Right renal pelvis (tissue), 4 donors: ENCODE results near the gene PRKG1. TPM values are rescaled to one million over a fixed set of nuclear protein-coding genes. Genes with fewer than 3 reads are reported as not detected.

Experiments used
- DNase-seq, 4 donors: peaks; one replicate each; pipeline ENCODE4 v3.0.0-alpha.2; 2013; ENCODE audit warnings: low read depth in 4 of 4, low spot score in 3 of 4, missing footprints in 1 of 4
- polyA plus RNA-seq, 4 donors: library from polyadenylated mRNA; unstranded; fragments of 120-200 nt; gene quantifications; one replicate each; pipeline ENCODE4 v1.2.1, GENCODE V29; 2013; ENCODE audit not compliant: insufficient read length in 4 of 4

The PRKG1 gene
- polyA plus RNA-seq, 4 donors = 13.3 to 16.0 (median 14.3) TPM

DNA sequence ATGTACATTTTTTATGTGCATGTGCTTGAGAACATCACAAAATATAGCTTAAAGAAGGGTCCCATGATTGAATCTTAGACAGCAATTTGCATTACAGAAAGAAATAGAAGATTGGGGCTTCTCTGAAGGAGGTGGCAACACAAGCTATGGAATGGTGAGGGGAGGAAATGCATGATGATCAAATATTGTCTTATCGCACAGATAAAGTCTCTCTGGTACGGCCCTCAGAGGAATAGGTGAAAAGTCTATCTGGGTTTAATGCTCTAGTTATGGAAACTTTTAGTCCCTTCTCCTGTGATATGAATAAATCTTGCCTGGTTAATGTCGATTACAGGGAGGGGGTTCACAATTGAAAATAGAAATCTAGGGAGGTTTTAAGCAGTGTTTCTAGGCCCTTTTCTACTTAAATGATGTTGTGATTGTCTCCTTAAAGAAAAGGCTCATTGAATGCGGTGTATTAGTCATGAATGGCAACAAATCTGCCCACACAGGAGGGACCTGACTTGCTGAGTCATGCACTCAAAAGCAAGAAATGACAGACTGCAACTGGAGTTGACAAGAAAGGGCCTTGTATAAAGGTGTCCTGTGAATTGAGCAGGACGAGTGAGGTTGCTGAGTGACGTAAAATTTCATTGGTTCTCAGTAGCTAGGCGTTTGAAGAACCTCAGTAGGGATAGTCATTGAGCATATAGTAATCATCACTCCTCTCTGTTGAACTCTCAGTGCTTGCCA is 758.5 kb downstream of the PRKG1 start:
- no peak for DNase-seq

DNA sequence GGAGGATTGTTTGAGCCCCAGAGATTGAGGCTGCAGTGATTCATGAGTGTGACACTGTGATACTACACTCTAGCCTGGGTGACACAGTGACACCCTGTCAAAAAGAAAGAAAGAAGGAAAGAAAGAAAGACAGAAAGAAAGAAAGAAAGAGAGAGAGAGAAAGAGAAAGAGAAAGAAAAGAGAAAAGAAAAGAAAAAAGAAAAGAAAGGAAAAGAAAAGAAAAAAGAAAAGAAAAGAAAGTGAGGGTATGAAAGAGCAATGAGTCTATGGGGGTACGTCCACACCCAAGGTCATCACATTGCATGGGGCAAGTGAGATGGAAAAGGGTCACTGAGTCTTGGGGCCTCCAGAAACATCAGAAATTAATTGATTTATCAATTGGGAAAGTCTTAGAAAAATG is 760.3 kb downstream of the PRKG1 start:
- DNase-seq = no peak

DNA sequence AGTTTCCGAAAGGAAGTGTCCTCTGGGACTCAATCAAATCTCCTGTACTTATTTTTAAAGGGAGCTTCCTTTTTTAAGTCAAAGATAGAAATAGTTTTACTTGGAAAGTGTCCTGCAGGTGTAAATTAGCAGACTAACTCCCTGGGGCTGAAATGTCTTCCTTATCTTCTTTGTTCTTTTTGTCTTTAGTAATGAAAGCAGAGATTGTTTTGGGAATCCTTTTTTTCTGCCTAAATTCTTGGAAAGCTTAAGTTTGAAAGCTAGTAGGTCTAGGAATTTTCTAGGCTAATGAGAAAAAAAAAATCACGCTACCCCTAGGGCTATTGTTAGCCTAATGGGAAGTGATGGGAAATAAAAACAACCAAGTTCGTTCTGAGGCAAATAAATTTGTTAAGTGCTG is 764.2 kb downstream of the PRKG1 start:
- DNase-seq = no peak

DNA sequence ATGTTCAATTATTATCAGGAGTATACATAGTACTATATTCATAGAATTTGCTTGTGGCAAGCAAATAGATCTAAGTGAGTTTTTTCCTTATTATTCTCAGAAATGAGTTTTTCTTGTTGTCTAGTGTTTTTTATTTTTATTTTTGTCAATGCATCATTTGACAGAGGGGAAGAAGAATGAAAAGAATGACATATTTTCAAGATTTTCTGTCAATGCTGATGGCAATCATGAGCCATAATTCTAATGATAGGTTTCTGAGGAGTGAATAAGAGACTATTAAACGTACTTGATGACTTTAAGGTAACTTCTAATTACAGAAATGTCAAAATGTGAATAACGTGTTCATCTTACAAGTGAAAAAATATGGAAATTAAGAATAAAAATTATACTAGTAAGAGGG is 769.7 kb downstream of the PRKG1 start:
- no peak for DNase-seq

DNA sequence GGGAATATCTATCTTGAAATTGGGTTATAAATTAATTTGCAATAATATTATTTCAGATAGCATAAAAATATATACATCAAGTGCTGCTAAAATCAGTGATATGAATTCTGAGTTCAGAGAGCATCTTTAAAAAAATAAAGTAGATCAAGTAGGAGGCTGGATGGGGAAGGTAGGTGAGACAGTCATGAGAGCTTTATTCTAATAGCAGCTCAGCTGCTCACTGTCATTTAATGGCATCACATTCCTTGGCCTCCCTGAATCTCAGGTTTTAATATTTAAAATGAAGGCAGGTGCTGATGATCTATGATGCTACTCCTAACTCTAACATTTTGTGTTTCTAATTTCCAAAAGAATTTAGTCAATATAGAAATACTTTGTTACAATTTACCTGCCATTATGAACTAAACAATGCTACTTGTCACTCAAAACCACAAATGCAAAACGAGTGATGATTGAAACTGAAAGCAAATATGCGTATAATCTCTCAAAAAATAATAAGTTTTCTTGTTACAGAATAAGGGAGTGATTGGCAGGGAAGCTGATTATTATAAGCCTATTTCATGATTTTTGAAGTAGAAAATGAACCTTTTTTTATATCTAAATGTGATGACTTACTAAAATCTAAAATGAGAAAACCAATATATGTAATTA is 772.7 kb downstream of the PRKG1 start:
- no peak for DNase-seq

DNA sequence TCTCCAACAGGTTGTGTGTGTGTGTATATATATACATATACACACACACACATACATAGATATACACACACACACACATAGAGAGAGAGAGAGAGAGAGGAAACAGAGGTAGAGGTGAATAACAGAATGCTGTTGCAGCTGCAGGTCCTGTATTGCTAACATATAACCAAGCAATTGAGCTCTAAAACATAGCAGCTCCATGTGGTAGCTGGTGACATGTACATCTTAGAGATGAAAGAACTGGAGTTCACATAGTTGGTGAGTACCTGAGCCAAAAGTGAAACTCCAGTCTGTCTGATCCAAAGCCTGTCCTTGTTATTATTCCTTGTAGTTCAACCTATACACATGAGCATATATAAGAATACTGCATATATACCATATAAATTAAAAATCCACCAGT is 778.0 kb downstream of the PRKG1 start:
- no peak for DNase-seq

DNA sequence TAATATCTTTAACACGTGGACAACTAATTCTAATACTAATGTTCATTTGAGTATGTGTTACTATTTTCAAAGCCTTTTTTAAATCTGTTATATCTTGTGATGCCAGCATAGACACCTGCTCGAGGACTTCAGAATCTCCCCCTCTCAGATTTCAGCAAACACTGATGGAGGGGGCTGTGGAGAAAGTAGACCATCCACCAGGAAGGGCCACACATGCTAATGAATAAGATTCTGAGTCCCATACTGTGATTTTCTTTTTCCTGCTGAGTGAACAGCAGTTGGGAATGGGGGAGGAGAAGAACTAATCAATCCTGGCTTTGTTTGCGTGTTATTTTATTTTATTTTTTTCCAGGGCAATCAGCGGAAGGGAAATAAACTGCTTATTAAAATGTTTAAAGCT is 783.0 kb downstream of the PRKG1 start:
- DNase-seq = no peak

DNA sequence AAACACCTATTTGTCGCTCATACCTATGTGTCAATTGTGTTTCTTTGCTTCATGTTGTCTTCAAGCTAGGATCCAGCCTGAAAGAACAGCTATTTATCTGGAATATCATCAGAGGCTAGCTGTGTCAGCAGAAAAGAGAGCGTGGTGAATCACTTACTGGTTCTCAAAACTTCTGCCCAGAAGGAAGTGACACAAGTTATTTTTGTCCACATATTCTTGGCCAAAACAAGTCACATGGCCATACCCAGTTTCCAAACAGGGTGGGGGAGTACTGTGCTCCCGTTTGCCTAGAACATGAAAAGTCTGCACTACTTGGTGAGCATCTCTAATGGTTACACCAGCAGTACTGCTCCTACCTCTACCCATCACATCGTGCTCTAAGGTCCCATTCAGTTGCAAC is 786.0 kb downstream of the PRKG1 start:
- DNase-seq = no peak

DNA sequence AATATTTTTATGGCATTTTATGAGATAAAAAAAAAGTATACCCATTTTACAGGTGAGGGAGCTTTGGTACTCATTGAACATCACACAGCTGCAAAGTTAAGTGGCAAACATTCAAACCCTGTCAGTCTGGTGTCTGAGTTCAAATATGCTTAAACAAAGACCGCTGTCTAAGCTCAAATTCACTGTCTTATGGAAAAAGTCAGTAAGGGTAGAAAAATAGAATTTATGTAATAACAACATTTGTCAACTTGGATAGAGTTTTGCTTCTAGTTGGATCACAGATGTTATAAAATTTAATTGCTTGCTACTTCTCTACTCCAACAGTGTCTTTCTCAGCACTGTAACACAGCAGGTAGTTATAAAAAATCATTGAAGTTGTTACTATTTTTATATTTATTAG is 786.8 kb downstream of the PRKG1 start:
- no peak for DNase-seq

DNA sequence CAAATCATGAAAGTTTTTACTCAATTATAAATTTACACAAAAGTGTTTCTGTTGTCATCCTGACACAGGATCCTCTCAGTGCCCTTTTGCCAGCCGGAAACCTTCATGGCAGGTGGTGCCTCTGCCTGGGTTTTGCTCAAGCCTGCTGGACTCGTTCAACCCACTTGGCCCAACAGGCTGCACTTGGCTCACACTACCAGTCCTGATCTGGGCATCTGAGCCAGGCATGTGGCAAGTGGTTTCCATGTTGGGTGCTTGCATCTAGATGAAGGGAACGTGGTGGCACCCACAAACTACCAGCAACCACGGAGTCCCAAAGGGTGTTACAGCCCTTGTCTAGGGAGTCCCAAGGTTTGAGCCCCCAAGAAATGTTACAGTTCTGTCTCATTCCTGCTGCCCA is 787.4 kb downstream of the PRKG1 start:
- DNase-seq = no peak

DNA sequence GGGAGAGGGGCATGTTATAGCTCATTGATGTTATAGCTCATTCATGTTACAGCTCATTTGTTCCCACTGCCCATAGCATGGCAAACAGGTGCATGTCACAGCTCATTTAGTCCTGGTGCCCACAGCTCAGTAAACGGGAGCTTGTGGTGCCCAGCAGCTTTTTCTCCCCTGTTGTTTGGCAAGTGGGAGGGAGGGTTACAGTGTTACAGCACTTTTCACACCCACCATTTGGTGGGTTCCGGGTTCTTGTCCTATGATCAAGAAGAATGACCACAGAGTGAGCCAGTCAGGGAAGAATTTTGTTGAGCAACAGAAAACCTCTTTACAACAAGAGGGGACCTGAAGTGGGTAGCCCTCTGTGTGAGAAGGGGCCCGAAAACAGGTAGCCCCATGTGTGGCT is 787.9 kb downstream of the PRKG1 start:
- no peak for DNase-seq

DNA sequence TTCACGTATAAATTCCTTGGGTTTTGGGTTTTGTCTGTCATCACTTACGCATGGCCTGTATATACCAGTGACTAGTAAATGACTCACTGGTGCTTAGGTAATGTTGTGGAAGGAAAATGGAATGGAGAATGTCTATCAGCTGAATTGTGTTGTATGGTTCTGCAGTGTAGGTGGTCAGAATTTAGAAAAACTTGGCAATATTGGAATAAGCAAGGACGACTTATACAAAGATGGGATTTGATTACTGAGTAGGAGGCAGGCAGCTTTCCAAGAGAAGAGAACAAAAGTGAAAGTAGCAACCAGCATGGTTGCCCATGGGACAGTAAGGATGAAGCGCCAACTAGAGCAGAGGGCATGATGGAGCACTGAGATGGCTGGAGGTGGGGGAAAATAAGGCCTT is 793.7 kb downstream of the PRKG1 start:
- no peak for DNase-seq

DNA sequence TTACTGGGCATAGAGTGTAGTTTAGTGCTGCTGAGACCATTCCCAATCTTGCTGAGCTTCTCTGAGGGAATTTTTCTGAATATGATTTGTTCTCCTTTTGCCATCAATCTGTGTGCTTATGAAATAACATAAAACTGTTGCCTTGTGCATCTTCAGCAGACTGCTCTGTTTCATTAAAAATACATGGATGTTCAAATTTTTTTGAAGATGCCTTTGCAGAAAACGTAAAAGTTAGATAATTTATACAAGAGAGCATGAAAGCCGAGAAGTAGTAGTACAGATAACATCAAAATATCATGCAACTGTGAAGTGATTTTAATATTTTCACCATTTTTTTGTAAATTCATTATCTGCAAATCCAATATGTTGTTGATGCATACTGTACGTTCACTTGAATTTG is 799.8 kb downstream of the PRKG1 start:
- no peak for DNase-seq

DNA sequence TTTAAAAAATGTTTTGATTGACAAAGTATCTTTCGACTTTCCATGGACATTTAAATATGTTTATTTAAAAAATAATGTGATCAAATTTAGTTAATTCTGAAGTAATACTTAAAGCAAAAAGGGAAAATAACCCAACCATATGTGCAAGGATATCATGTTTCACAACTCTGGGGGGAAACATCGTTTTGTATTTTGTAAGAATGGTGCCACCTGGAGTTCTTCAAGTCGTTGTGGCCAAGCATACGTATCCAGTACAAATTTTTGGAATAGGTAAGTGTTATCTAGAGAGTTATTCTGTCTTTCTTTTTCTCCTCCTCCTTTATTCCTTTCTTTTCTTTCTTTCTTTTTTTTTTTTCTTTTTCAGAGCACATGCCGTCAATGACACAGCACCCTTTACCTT is 801.3 kb downstream of the PRKG1 start:
- DNase-seq = no peak

DNA sequence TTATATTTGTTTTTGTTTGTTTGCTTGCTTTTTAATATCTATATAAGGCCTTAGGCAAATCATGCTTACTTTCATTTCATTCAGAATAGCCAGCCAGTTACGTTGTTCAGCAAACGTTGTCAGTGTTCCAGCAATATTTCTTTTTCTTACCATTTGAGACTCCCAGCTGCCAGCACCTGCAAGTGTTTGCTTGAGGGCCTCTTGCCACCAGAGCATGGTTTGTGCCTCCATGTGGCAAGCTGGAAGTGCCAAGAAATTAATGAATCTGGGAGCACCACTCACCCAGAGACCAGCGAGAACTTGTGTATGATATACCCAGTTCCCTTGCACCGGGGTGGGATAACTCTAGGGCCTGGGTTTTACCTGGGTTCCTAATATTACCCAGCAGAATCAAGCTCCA is 802.2 kb downstream of the PRKG1 start:
- no peak for DNase-seq

DNA sequence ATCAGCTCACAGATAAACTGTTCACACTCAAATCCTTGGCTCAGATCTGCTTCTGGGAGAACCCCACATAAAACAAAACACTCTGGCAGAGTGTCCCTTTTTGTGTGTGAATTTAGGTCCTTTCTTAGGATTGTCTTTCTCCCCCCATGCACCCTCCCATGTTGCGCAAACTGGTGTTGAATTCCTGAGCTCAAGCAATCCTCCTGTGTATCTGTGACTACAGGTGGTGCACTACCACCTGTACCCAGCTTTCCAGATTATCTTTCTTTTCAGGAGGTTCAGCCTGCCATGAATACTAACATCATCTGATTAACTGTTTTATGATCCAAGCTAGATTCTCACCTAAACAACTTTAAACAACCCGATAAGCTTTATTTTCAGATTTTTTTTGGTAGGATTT is 802.7 kb downstream of the PRKG1 start:
- no peak for DNase-seq

DNA sequence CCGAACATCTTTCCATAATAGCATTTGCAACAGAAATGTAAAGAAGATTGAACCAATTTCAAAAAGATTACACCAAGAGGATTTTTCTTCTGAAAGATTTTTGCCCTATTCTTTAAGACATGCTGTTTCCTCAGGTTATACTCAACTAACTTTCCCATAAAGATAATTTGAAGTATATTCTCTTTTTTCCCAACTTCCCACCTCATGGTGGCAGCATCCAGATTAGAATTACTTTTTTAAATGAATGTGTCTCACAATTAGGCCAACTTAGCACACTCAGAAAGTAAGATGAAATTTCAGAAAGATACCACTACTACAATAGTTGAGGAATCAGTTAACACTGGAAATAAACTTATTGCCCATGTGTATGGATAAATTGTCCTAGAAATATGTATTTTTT is 803.3 kb downstream of the PRKG1 start:
- no peak for DNase-seq

DNA sequence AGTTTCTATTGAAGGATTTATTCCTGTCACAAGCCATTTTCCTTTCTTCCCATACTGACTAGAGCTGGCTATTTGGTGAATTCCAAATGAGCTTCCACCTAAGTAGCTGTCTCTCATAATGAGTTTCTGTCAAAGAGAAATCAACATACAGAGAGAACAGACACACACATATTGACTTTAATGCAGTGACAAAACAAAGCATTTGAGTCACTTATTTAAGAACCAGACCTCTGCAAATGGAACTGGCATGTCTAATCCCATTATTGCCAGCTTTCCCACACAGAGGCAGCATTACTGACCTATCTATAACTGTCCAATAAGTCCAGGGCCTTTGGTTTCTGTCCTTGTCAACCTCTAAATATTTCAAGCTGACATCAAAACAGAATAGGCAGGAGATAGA is 804.4 kb downstream of the PRKG1 start:
- DNase-seq = no peak

DNA sequence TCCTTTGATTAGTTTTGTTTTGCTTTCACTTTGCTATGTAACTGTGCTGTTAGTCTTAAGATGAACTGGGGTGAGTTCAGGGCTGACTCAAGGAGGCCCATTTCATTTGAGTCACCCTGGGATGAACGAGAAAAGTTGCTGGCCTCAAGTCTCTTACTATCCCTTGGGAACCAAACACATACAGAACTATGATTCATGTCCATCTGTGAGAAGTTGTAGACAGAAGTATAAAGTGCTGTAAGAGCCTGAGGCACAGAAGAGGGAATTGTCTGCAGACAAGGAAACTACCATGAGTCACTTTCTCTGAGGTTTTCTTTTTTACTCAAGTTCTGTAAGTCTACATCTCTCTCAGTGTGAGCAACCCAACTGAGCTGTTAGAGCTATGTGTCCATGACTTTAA is 805.0 kb downstream of the PRKG1 start:
- DNase-seq = no peak

DNA sequence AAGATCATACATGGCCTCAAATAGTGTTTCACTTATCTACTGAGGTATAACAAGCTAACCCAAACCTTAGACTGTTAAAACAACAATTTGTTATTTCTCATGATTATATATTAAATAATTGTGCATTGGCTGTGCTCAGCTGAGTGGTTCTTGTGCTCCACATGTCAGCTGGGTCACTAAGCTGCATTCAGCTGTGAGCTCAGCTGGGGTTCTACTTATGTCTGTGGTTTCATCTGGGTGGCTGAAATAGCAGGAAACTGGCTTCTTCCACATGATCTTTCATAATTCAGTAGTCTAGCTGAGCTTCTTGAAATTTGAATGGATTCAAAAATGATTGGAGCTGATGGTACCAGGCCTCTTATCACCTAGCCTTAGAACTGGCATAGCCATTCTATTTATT is 806.9 kb downstream of the PRKG1 start:
- no peak for DNase-seq

DNA sequence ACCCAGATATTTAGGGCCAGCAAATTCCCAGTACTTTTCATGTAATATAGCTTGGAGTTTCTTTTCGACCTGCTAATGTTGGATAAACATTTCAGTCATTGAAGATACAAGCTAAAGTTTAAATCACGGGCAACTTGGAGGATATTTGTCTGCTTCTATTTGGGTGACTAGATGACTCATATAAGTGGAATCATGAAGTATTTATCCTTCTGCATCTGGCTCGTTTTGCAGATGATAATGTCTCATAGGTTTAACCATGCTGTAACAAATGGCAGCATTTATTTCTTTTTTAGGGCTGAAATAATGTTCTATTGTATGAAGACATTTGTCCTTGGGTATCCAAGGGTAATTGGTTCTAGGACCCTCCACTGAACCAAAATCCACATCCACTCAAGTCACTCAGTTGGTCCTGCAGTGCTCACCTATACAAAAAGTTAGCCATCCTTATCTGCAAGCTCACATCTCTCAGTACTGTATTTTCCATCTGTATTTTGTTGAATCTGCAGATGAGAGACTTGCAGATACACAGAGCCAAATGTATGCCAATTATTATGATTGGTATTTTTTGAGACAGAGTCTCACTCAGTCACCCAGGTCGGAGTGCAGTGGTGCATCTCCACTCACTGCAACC is 812.3 kb downstream of the PRKG1 start:
- no peak for DNase-seq

DNA sequence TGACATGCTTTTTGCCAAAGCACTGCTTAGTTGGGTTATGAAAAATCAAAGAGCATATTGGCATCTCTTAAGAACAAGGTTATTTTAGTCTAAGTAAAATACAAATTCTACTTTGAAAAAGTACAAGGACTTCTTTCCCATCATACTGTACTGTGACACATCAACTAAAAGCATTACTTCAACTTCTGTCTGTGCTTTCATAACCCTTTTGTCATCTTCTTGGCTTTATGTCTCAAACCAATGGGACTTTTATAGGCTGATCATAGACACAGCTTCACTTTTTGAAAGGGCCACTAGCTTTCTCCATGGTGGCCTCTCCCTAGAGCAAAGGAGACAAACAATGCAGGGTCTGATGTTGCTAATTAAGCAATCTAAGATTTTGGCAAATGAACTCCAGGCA is 814.0 kb downstream of the PRKG1 start:
- no peak for DNase-seq
